B cell (primary cell): ENCODE measurements around the gene SLC22A17.

Experiments
- EZH2 ChIP-seq: IDR thresholded peaks from 2 replicates; pipeline ENCODE4 v1.6.1; 2012; ENCODE audit warnings: borderline replicate concordance, low read depth, mild to moderate bottlenecking, moderate library complexity, low read length; ENCODE audit not compliant: insufficient read depth, poor library complexity, severe bottlenecking
- TF ChIP-seq, protein P1 (sequence below): fragments of 200-600 bp; IDR thresholded peaks from one replicate; pipeline ENCODE4 v1.8.0; 2022; ENCODE audit warnings: antibody characterized with exemption, mild to moderate bottlenecking

DNA sequence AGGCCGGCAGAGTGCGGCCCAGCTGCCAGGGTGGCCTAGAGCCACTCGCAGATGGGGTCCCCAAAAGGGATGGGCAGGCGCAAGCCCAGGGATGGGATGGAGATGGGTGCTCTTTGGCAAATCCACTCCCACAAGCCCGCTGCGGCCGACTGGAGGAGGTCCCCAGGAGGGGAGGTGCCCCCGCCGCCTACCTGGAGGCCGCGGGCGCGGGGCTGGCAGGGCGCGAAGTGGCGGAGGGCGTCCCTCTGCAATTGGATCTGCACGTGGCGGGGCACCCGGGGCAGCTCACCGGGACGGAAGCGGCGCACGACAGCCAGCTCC, 50.8 kb downstream of the SLC22A17 start:
- TF ChIP-seq, protein P1, sequence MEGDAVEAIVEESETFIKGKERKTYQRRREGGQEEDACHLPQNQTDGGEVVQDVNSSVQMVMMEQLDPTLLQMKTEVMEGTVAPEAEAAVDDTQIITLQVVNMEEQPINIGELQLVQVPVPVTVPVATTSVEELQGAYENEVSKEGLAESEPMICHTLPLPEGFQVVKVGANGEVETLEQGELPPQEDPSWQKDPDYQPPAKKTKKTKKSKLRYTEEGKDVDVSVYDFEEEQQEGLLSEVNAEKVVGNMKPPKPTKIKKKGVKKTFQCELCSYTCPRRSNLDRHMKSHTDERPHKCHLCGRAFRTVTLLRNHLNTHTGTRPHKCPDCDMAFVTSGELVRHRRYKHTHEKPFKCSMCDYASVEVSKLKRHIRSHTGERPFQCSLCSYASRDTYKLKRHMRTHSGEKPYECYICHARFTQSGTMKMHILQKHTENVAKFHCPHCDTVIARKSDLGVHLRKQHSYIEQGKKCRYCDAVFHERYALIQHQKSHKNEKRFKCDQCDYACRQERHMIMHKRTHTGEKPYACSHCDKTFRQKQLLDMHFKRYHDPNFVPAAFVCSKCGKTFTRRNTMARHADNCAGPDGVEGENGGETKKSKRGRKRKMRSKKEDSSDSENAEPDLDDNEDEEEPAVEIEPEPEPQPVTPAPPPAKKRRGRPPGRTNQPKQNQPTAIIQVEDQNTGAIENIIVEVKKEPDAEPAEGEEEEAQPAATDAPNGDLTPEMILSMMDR: no peak
- TF ChIP-seq EZH2: no peak
